ENCODE data around the gene PTPRR. TPM values are rescaled to one million over a fixed set of nuclear protein-coding genes. Genes with fewer than 3 reads are reported as not detected.

The PTPRR gene, protein sequence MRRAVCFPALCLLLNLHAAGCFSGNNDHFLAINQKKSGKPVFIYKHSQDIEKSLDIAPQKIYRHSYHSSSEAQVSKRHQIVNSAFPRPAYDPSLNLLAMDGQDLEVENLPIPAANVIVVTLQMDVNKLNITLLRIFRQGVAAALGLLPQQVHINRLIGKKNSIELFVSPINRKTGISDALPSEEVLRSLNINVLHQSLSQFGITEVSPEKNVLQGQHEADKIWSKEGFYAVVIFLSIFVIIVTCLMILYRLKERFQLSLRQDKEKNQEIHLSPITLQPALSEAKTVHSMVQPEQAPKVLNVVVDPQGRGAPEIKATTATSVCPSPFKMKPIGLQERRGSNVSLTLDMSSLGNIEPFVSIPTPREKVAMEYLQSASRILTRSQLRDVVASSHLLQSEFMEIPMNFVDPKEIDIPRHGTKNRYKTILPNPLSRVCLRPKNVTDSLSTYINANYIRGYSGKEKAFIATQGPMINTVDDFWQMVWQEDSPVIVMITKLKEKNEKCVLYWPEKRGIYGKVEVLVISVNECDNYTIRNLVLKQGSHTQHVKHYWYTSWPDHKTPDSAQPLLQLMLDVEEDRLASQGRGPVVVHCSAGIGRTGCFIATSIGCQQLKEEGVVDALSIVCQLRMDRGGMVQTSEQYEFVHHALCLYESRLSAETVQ
- total RNA-seq, result 1 to 10 TPM in 2 of 4 donors, not detected in 2; 1.3 to 1.5 TPM

DNA sequence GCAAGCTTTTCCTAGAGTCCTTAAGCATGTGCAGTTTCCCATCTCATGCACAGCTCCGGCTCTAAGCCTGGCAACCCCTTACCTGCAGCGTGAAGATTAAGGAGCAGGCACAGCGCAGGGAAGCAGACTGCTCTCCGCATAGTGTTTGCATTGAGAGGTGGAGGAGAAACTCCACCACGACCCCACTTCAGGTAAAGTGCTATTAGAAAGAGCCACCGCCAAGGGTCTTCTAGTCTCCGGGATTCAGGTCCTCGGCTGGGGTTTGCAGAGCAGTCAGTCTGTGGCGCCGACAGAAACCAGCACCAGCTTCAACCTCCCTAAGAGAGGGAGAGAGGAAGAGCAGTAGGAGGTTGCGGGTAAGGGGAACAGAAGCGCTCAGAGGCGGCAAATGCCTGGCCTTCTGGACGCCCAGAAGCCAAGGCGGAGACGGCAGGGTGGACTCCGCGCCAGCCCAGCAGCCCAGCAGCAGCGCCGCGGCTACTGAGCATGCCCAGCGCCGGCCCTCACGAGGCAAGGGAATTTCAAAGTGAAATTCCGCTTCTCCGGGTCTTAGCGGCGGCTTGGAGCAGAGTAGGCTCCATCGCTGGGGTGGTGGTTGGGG lies at the start of gene PTPRR:
TSS of gene PTPRR (minus strand) at position 488 of the 601 bp plus-strand sequence. CDS start at position 140, 348 bp downstream.
- TF ChIP-seq, protein P1, sequence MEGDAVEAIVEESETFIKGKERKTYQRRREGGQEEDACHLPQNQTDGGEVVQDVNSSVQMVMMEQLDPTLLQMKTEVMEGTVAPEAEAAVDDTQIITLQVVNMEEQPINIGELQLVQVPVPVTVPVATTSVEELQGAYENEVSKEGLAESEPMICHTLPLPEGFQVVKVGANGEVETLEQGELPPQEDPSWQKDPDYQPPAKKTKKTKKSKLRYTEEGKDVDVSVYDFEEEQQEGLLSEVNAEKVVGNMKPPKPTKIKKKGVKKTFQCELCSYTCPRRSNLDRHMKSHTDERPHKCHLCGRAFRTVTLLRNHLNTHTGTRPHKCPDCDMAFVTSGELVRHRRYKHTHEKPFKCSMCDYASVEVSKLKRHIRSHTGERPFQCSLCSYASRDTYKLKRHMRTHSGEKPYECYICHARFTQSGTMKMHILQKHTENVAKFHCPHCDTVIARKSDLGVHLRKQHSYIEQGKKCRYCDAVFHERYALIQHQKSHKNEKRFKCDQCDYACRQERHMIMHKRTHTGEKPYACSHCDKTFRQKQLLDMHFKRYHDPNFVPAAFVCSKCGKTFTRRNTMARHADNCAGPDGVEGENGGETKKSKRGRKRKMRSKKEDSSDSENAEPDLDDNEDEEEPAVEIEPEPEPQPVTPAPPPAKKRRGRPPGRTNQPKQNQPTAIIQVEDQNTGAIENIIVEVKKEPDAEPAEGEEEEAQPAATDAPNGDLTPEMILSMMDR (IDR thresholded peaks at IDR 0.05; ENCODE audit: low read depth), result no peak

DNA sequence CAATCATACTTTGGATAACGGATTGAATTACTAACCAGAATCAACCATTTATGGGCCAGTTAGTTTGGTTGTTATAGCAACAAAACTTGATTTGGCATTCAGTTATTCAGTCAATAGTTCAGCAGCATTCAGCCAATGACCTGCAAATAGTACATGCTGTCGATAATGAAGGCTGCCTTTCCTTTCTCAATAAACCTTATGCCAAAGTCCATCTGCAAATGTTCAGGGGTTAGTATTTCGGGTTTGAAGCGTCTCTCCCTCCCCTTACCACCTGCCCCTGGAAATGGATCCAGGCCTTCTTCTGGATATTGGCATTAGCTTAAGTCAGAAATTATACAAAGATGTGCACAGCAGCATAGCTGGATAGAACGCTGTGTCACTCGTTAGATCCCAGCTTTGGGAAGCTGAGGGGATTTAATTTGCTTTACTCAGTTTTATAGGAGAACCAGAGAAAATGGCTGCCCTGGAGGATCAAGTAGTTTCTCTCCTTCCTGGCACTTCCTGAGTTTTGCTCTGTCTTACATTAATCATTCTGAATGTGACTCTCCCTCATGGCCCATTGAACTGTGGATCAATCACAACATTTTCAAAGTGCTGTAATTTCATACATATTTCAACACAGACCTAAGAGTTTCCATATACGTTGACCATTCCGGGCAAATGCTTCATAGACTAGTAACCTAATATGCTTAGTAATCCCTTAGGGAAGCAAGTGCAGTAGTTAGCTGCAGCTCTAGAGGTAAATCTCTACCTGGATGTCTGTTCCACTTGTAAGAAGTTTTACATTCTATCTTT lies 46.7 kb upstream of the PTPRR start:
- TF ChIP-seq, protein P1 (IDR thresholded peaks at IDR 0.05; ENCODE audit: low read depth), result no peak

DNA sequence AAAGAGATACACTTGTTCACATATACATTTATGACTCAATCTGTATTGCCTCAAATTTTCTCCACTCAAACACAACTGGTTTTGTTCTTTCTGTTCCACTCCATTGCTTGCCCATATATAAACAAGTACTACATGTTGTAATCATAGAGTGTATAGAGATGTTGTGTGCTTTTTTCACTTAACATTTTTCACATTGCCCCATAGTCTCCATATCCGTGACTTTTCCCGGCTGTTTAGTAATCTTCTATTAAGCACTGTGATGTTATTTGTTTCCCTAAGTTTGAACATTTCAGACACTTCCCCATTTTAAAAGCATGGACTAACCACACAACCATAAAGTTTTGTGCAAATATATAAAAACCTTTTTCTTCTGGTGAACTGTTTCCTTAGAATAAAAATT lies 45.5 kb upstream of the PTPRR start:
- TF ChIP-seq, protein P1 (IDR thresholded peaks at IDR 0.05; ENCODE audit: low read depth), result no peak

DNA sequence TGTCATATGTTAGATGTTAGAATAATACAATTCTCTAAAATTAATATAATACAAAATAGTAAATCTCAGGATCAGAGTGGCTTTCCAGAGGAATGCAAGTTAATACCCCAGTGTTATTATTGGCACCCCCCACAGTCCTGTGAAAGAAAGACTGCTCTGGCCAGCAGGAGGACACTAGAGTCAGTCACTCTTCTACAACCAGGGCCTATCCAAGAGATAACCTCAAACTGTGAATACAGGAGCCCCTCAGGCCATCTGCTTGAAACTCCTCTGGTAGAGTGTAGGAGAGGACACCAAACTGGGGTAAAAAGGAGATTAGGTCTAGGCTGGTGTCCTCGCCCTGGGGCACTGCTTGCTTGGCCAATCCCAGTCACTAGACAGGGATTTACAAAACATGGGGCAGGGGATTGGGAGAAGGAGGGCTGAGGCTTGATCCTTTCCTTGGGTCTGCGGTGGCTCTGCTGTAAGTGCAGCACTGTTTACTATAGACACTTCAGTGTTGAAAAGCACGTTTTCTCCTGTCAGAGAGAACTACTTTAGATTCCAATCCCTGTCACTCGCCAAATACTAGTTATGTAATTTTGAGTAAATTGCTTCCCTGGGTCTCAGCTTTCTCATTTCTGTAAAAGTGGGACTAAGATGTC lies 44.5 kb upstream of the PTPRR start:
- TF ChIP-seq, protein P1 (IDR thresholded peaks at IDR 0.05; ENCODE audit: low read depth), result no peak

DNA sequence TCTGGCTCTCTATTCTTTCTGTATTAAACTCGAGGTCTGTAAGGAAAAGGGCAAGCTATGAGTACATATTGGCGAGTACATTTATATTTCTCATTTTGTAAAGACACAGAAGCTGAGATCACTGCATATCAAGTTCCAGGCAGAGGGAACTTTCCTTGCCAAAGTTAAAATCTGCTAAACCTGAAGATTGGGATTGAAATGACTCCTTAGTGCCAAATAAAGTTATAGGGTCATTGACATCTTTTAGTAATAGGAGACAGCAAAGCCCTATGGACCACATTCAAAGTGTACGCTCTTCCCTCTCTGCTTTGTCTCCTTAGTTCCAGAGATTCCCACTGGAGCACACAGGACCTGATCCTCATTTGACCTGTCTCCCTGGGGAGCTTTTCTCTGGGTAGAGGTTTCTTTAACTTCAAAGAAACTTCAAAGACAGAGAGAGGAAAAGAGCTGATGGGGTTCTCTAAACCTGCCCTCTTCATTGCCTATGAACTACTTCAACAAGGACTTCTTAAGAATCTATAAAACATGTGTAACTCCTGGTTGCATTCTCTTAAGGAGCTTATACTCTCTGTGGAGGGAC lies 42.6 kb upstream of the PTPRR start:
- TF ChIP-seq, protein P1 (IDR thresholded peaks at IDR 0.05; ENCODE audit: low read depth), result no peak

DNA sequence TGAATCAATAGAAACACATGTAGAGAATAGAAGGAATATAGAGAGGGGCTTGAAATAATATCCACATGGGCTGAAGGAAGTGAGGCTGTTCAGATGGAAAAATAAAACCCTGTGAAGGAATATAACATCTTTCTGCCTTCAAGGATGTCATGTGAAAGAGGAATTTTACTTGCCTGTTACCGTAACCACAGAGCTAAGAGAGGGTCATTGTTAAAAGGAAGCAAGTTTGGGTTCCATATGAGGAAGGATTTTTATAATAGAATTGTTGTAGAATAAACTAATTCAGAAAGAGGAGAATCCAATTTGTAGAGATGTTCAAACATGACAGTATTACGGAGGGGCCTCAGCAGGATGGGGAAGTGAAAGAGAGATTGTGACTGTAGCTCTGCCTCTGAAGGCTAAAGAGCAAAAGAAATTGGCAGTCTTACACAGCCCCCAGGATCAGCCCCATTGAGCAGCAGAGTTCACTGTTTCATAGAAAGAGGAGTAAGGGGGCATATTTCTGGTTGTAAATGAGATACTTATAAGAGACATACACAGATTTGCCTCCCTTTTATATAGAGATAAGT lies 41.8 kb upstream of the PTPRR start:
- TF ChIP-seq, protein P1 (IDR thresholded peaks at IDR 0.05; ENCODE audit: low read depth), result no peak
